ENCODE measurements around the gene ACOT4. TPM values are rescaled to one million over a fixed set of nuclear protein-coding genes. Genes with fewer than 3 reads are reported as not detected.

The ACOT4 gene
- polyA plus RNA-seq, 4 donors = 2.5 to 12.7 (median 7.5) TPM

DNA sequence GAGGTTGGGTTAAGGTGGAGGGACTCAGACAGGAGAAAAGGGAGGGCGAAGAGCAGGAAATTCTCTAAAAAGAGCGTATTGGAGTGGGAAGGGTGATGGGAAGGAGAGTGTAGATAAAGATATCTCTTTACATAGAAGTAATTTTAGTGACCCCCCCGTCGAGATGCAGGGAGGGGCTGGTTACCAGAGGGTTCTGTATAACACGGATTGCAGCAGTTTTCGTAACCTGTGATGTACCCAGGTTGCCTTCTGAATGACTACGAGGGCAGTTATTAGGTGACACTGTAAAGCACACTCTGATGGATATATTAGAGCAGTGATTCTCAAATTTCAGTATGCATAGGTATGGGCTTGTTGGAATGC lies 53.6 kb downstream of the ACOT4 start:
- Histone ChIP-seq H3K9me3 (ENCODE audit: control insufficient read depth in 2 of 2, insufficient read depth in 1 of 2, low read depth in 1 of 2, low read length in 1 of 2) (no peaks in the 10 kb centered on the region), H3K4me1 (ENCODE audit: control insufficient read depth in 3 of 3, insufficient read depth in 2 of 3, low read depth in 1 of 3, low read length in 2 of 3) (peaks cover 0 to 3% (median 0%) of the 10 kb centered on the region in 3 donors), H3K27me3 (ENCODE audit: control insufficient read depth in 3 of 3, insufficient read depth in 3 of 3, low read length in 3 of 3) (no peaks in the 10 kb centered on the region), H3K27ac (ENCODE audit: low read depth in 1 of 3, low read length in 2 of 3) (peak overlapping the region in 2 of 3 donors; percentile 83 to 90), H3K36me3 (ENCODE audit: control insufficient read depth in 3 of 3, insufficient read depth in 2 of 3, low read depth in 1 of 3, low read length in 3 of 3) (no peaks in the 10 kb centered on the region), H3K4me3 (ENCODE audit: low read depth in 1 of 3, low read length in 3 of 3) (peak overlapping the region; percentile 52 to 87 (median 54))
- WGBS, 3 donors = 4 to 10% (median 8%) methylated on average over 7 of the region's 7 CpGs
- FAIRE-seq (no peak), DNase-seq (no peak)

Other genes starting within 250 kb of the ACOT4 start
- gene NUMB, start 133.3 kb upstream of the ACOT4 start, polyA plus RNA-seq = 10 to 100 TPM; 38.5 to 87.9 (median 55.4) TPM
- gene RIOX1, start 100.9 kb upstream of the ACOT4 start, polyA plus RNA-seq = 1 to 10 TPM; 5.4 to 7.4 (median 6.7) TPM
- gene ACOT1, start 54.7 kb upstream of the ACOT4 start, polyA plus RNA-seq = 10 to 100 TPM in 2 of 4 donors, 1 to 10 TPM in 2; 3.6 to 30.0 (median 10.1) TPM
- 1 to 10 TPM in 2 of 4 donors, under 1 TPM in 2; 0.03 to 4.2 (median 1.2) TPM for gene HEATR4, start 32.9 kb upstream of the ACOT4 start, polyA plus RNA-seq
- 10 to 100 TPM; 25.0 to 89.9 (median 45.9) TPM for gene ACOT2, start 22.7 kb upstream of the ACOT4 start, polyA plus RNA-seq
- under 1 TPM in 2 of 4 donors, not detected in 2; 0.04 to 0.54 TPM for gene ACOT6, start 20.6 kb downstream of the ACOT4 start, polyA plus RNA-seq
- gene DNAL1, start 53.1 kb downstream of the ACOT4 start, polyA plus RNA-seq = 1 to 10 TPM in 3 of 4 donors, under 1 TPM in 1; 0.54 to 5.4 (median 3.0) TPM
- gene PNMA1, start 122.5 kb downstream of the ACOT4 start, polyA plus RNA-seq = 10 to 100 TPM; 10.8 to 23.5 (median 14.6) TPM

Measured in small intestine (tissue), 7 donors.